GM18951 (cell line): ENCODE data around the gene P2RX7.
"Not testable (repeated sequence)": the region's sequence is repeated elsewhere in the genome, so short reads cannot be mapped to it uniquely, and the experiment has no call there.

Experiments used
- POLR2A ChIP-seq: IDR thresholded peaks from 4 replicates; pipeline ENCODE4 v1.6.1; 2011; ENCODE audit warnings: mild to moderate bottlenecking; ENCODE audit not compliant: insufficient read length, insufficient read depth; ENCODE audit errors: extremely low read depth
- in situ Hi-C: fragments of 300-500 bp; cut with MboI; formaldehyde crosslinking; loops from one replicate; pipeline ENCODE4 v1.12.0; 2022; ENCODE audit warnings: low sequenced_read_pairs, mixed read lengths, inconsistent platforms; ENCODE audit not compliant: unreplicated experiment

P2RX7 gene

DNA sequence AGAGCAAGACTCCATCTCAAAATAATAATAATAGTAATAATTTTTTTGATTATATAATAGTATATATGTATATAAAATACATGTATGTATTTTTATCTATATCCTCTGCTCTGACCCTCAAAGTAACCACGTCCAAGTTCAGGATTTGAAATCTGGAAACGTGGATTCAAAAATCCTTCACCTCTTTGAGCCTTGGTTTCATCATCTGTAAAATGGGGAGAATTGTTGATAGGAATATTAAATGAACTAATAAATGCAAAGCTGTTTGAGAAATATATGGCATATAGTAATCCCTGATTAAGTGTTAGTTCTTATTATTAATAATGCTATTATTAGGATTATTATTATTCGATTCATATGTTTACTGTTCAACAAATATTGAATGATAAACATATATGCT is 2.6 kb downstream of the P2RX7 start:
- TF ChIP-seq POLR2A = no peak
- in situ Hi-C loops = no loop called here

- in situ Hi-C loops = no loop called here
Observed at GRCh38 chr12:121137512-121137911, 4.8 kb downstream of the P2RX7 start.

DNA sequence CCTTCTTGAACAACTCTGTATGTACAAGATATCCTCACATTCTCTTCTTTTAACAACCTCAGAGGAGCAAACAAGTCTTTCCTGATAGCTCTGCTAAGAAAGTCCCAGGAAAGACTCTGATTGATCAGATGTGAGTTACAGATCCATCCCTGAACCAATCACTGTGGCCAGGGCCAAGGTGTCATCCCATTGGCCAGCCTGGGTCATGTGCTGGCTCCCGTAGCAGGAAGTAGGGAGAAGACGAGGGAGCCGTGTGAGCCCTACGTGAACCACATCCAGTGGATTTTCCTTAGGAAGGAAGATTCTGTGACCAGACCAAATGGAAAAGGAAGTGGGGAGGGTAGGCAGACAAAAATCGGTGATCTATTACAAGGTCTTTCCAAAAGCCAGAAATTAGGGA is 5.6 kb downstream of the P2RX7 start:
- TF ChIP-seq POLR2A = no peak
- in situ Hi-C loops = no loop called here

More at GRCh38 chr12:121137512-121137911, 4.8 kb downstream of the P2RX7 start:
- no peak for TF ChIP-seq POLR2A

- no peak for TF ChIP-seq POLR2A
- in situ Hi-C loops = no loop called here
Observed at GRCh38 chr12:121139286-121139685, 6.6 kb downstream of the P2RX7 start.

- in situ Hi-C loops = no loop called here
- no peak for TF ChIP-seq POLR2A
Observed at GRCh38 chr12:121142171-121142950, 9.7 kb downstream of the P2RX7 start.

GRCh38 chr12:121144416-121144914 is 11.8 kb downstream of the P2RX7 start:
- in situ Hi-C loops = no loop called here
- TF ChIP-seq POLR2A = no peak

GRCh38 chr12:121145221-121145620 is 12.5 kb downstream of the P2RX7 start:
- in situ Hi-C loops = no loop called here
- TF ChIP-seq POLR2A = no peak

- in situ Hi-C loops = not testable (repeated sequence)
Observed at GRCh38 chr12:121149289-121149688, 16.6 kb downstream of the P2RX7 start.

DNA sequence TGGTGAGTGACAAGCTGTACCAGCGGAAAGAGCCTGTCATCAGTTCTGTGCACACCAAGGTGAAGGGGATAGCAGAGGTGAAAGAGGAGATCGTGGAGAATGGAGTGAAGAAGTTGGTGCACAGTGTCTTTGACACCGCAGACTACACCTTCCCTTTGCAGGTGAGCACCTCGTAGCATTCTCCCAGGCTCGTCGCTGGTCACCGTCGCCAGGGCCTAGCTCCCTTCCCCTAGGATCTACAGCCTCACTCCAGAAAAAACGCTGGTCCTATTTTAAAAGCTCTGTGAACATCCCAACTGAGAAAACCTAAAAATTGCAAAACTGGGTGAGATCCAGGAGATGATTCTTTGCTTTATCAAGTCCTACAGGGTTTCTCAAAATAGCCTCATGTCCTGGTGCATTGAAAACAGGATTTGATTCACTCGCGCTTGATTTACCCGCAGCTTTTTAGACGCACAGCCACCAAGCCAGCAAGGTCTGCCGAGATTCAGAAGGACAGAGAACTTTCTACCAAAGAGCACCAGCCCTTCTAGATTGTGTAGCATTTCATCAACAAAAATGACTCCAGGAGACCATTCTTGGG is 22.2 kb downstream of the P2RX7 start:
- in situ Hi-C loops = no loop called here
- TF ChIP-seq POLR2A = no peak

GRCh38 chr12:121156365-121156764 is 23.7 kb downstream of the P2RX7 start:
- in situ Hi-C loops = no loop called here
- TF ChIP-seq POLR2A = no peak

DNA sequence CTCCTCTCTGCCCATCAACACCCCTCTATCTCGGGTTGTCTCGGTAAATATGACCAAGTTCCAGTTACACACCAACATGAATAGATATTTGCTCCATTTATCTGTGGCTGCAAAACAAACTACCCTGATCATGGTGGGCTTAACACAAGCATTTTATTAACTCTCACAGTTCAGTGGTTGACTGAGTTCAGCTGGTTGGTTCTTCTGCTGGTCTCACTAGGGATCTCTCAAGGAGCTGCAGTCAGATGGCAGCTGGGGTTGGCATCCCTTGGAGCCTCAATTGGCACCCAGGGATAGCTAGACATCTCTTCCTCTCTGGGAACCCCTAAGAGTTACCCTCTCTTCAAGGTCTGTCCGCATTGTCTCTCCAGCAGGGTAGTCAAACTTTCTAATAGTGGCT is 25.4 kb downstream of the P2RX7 start:
- in situ Hi-C loops = no loop called here
- TF ChIP-seq POLR2A = no peak

- in situ Hi-C loops = not testable (repeated sequence)
Observed at GRCh38 chr12:121158728-121159351, 26.2 kb downstream of the P2RX7 start.

DNA sequence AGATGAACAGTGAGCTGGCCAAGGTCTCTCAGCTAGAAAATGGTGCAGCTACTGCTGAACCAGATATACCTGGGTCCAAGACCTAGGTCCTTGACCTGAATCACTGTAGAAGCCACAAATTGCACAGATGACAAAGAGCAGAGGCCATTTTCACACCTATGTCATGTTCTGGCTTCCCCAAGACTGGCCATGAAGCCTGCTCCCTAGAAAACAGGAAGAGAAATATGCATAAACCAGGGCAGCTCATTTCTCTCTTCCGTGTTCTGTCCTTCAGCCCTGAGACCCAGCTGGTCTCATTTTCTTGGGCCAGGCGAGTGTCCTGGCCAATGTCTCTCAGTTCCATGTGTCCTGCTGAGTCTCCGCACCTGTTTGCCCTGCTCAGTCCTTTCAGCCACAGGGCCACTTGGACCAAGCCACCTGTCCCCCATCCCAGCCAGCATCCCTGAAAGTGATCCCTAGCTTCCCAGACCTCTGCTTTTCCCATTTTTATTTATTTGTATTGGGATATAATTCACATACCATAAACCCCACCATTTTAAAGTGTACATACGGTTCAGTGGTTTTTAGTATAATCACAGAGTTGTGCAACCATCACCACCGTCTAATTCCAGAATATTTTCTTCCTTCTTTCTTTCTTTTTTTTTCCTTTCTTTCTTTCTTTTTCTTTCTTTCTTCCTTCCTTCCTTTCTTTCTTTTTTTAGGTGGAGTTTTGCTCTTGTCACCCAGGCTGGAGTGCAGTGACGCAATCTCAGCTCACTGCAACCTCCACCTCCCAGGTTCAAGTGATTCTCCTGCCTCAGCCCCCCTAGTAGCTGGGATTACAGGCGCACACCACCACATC is 27.0 kb downstream of the P2RX7 start:
- no peak for TF ChIP-seq POLR2A

GRCh38 chr12:121162384-121162783 is 29.7 kb downstream of the P2RX7 start:
- in situ Hi-C loops = no loop called here
- TF ChIP-seq POLR2A = no peak

More for the DNA sequence above, 27.0 kb downstream of the P2RX7 start:
- in situ Hi-C loops = no loop called here
